Measurements from ENCODE around the gene SLC2A11.
"Not testable (repeated sequence)": the region's sequence is repeated elsewhere in the genome, so short reads cannot be mapped to it uniquely, and the experiment has no call there.

SLC2A11 gene

DNA sequence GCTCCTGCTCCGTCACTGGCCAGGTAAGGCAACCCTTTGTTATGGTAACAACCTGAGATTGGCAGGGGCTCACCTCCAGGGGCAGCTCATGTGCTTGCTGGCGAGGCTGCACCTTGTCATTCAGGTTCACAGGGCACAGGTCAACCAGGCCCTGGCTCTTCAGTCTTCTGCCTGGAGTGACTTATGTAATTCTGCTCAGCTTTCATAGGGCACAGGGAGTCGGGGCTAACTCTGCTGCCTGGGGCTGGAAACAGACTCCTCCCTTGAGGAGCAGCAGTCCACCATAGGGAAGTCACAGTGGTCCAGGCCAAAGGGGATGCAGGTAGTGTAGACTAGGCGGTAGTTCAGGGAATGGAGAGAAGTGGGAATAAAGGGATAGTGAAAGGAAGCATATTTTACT, 35.0 kb downstream of the SLC2A11 start:
- DNase-seq = no peak

GRCh38 chr22:23893121-23893944, 35.7 kb downstream of the SLC2A11 start:
- no peak for DNase-seq

DNA sequence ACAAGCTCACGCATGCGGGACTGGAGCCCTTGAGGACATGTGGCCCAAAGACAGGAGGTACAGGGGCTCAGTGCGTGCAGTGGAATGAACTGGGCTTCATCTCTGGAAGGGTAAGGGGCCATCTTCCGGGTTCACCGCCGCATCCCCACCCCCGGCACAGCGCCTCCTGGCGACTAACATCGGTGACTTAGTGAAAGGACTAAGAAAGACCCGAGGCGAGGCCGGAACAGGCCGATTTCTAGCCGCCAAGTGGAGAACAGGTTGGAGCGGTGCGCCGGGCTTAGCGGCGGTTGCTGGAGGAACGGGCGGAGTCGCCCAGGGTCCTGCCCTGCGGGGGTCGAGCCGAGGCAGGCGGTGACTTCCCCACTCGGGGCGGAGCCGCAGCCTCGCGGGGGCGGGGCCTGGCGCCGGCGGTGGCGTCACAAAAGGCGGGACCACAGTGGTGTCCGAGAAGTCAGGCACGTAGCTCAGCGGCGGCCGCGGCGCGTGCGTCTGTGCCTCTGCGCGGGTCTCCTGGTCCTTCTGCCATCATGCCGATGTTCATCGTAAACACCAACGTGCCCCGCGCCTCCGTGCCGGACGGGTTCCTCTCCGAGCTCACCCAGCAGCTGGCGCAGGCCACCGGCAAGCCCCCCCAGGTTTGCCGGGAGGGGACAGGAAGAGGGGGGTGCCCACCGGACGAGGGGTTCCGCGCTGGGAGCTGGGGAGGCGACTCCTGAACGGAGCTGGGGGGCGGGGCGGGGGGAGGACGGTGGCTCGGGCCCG, 36.5 kb downstream of the SLC2A11 start, which contains the start of gene MIF:
Gene MIF, plus strand, starts transcription at position 439 of the 765 bp plus-strand sequence. Its CDS starts 92 bp downstream, at position 531.
- peak; percentile 97 for DNase-seq

DNA sequence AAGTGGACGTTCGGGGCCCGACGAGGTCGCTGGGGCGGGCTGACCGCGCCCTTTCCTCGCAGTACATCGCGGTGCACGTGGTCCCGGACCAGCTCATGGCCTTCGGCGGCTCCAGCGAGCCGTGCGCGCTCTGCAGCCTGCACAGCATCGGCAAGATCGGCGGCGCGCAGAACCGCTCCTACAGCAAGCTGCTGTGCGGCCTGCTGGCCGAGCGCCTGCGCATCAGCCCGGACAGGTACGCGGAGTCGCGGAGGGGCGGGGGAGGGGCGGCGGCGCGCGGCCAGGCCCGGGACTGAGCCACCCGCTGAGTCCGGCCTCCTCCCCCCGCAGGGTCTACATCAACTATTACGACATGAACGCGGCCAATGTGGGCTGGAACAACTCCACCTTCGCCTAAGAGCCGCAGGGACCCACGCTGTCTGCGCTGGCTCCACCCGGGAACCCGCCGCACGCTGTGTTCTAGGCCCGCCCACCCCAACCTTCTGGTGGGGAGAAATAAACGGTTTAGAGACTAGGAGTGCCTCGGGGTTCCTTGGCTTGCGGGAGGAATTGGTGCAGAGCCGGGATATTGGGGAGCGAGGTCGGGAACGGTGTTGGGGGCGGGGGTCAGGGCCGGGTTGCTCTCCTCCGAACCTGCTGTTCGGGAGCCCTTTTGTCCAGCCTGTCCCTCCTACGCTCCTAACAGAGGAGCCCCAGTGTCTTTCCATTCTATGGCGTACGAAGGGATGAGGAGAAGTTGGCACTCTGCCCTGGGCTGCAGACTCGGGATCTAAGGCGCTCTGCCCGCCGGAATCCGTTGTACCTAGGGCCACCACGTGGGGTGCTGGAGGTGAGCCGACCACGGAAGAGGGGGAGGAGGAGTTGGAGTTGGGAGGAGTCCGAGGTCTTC, 37.3 kb downstream of the SLC2A11 start:
- peak; percentile 68 for DNase-seq

DNA sequence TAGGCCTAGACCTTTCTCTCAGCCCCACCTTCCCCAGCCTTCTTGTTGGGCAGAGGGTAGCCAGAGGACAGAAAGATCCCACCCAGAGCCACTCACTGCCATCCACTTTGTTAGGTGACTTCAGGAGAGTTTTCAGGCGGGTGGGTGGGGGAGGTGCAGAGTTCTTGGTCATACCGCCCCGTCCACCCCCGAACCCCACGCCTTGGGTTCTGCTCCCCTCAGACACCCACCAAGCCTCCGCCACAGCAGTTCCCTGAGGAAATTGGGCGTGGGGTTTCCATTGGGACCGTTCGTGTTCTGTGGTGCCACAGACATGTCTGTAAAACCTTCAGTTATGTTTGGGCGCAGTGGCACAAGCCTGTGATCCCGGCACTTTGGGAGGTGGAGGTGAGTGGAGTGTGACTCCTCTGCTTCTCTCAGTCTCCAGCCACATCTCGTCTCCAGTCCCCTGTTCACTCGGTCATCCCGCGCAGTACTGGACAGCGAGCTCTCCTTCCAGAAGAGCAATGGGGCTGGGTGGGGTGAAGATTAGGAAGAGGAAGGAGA, 38.0 kb downstream of the SLC2A11 start:
- no peak for DNase-seq

DNA sequence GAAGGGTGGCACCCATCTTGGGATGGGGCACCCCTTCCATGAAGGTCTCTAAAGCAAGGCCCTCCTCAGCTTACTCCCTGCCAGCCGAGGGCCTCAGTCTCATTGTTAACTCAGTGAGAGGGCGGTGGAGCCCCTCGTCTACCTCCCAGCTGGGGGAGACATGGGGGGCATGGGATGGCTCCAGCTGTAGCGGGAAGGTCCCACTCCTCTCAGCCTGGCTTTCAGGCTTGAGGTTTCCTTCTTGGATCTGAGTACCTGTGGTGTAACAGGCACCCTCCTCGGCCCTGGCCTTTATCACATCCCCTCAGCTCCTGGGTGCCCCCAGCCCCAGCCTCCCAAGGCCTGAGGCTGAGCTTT, 38.5 kb downstream of the SLC2A11 start:
- no peak for DNase-seq

GRCh38 chr22:23896523-23897186, 39.0 kb downstream of the SLC2A11 start:
- DNase-seq = no peak

- no peak for DNase-seq
Observed at GRCh38 chr22:23897320-23897719, 39.6 kb downstream of the SLC2A11 start.

DNA sequence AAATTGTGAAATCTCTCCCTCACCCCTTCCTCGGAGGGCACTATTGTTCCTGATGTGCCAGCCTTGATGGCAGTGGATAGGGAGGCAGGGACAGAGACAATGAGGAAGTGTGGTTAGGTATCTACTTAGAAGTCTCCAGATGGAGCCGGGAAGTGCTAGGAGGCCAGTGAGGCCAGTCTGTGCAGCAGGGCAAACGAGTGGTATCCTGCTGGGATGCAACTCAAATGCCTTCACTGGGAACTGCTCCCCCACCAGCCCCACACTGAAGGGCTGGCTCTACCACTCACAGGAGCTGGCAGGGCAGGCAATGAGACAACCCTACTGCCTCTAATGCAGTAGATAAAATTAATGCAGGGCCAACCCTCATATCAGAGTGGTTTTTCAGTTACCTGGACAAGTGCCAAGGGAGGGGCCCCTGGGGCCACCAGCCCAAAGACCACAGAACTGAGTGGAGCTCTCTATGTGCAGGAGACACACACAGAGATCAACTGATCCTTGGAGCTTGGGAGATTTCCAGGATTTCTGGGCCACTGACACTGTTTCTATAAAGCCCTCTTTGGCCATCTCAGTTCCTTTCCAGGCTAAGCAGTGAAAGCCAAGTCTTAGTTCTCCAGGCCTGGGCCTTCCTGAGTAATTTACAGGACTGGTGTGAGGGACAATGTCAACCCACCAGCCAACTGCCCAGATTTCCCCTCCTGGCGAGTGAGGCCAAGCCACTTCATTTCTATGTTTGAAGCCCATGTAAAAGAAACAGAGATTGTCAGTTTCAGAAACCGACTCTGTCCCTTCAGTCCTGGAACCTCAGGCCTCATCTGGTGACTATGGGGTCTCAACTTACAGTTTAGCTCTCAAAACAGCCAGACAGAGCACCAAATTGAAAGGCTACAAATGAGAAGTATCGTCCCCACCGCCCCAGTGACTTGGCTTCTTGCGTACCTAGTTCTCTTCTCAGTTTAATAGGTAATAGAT, 40.6 kb downstream of the SLC2A11 start:
- no peak for DNase-seq

DNA sequence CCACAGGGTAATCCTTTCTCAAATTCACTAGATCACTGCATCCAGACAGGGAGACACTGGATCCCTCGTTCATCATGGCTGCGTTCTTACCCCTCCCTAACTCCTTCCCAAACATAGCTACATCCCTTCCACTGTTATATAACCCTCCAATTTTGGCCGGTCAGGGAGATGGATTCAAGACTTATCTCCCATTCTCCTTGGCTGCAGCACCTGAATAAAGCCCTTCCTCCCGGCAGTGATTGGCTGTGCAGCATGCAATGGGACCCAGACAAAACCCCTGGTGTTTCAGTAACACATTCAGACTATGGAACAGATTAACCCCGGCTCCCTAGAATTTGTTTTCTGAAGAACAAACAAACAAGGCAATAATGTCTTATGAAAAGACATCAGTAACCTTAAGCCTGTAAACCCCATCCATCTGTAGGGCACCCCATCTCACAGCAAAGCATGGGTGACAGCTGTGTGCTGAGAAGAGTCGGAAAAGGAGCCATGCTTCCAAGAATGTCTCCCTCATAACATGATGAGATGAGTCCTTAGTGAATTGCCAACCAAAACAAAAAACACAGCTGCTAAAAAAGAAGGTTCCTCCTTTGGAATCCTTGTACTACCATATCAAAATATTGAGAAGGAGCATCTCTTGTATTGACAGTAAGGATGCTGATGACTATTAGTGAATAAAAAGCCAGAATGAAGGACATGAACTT, 41.5 kb downstream of the SLC2A11 start:
- no peak for DNase-seq

DNA sequence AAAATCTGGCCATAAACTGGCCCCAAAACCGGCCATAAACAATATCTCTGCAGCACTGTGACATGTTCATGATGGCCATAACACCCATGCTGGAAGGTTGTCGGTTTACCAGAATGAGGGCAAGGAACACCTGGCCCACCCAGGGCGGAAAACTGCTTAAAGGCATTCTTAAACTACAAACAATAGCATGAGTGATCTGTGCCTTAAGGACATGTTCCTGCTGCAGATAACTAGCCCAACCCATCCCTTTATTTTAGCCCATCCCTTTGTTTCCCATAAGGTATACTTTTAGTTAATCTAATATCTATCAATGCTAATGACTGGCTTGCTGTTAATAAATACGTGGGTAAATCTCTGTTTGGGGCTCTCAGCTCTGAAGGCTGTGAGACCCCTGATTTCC, 42.6 kb downstream of the SLC2A11 start:
- not testable (repeated sequence) for DNase-seq

GRCh38 chr22:23901600-23901999, 43.9 kb downstream of the SLC2A11 start:
- no peak for DNase-seq

GRCh38 chr22:23903328-23903971, 45.8 kb downstream of the SLC2A11 start:
- DNase-seq = no peak

GRCh38 chr22:23904573-23905254, 47.0 kb downstream of the SLC2A11 start:
- DNase-seq = no peak

DNA sequence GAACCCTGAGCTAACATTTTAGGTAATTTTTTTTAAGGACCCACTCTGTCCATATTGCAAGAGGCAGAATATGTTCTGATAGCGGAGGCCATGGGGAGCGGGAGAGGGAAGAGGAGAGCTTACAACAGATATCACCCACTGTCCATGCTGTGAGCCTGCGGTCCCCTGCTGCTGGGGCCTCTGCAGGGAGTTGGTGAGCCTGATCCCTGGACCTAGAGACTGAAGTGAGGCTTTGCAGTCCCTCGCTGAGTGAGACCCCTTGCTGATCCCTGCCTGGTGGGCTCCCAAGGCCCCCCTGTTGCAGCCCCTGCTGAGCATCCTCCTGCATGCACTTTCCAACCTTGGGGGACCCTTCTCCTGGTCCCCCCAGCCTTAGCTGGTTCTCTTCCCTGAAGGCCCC, 49.0 kb downstream of the SLC2A11 start:
- no peak for DNase-seq

- DNase-seq = not testable (repeated sequence)
Observed at GRCh38 chr22:23907423-23907822, 49.7 kb downstream of the SLC2A11 start.

GRCh38 chr22:23908587-23909205, 51.0 kb downstream of the SLC2A11 start:
- DNase-seq = no peak

DNA sequence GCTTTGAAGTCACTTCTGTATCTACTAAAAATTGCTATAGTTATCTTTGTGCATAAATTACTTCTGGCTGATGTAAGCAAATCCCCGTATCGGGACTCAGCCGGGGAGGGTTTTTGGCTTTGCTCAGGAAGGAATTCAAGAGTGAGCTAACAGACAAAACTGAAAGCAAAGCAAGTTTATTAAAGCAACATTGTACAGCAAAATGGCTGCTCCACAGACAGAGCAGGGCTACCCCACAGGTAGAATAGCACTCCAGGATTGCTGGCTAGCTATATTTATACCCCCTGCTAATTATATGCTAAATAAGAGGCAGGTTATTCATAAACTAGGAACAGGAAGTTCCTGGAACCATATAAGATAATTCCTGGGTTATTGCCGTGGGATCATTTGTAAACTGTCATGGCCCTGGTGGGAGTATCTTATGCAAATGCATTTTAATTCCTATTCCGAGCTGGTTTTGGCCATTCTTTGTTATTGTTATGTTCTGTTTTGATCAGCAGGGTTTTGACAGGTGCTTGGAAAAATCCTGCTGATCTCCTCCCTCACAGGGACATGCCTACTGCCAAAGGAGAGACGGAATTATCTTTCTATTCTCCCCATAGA, 51.7 kb downstream of the SLC2A11 start:
- DNase-seq = no peak
